Activated T-helper 2 cell treated with anti-CD3 and anti-CD28 coated beads, Interferon-gamma antibody, Interleukin-2, Interleukin-4, amounts not matched to agents 10 μg/mL and 5 μg/mL and 100 μg/mL, durations not matched to agents 14 hours and 24 hours and 36 hours (primary cell): ENCODE results near the gene MS4A15. TPM values are rescaled to one million over a fixed set of nuclear protein-coding genes. Genes with fewer than 3 reads are reported as not detected.
"Not testable (repeated sequence)": the region's sequence is repeated elsewhere in the genome, so short reads cannot be mapped to it uniquely, and the experiment has no call there.

Source experiments
- DNase-seq: peaks from one replicate; pipeline ENCODE4 v3.0.0; 2021; ENCODE audit warnings: low spot score
- H3K27ac Mint-ChIP-seq: one replicate; pipeline ENCODE4 v1.8.0; 2021; ENCODE audit warnings: mixed read lengths
- H3K27me3 Mint-ChIP-seq: one replicate; pipeline ENCODE4 v1.8.0; 2021; ENCODE audit warnings: low read depth, mixed read lengths
- H3K36me3 Mint-ChIP-seq: one replicate; pipeline ENCODE4 v1.8.0; 2021; ENCODE audit warnings: low read depth, mixed read lengths
- H3K4me1 Mint-ChIP-seq: one replicate; pipeline ENCODE4 v1.8.0; 2021; ENCODE audit warnings: low read depth, mixed read lengths
- H3K4me3 Mint-ChIP-seq: one replicate; pipeline ENCODE4 v1.8.0; 2021; ENCODE audit warnings: low read depth, mild to moderate bottlenecking, moderate library complexity, mixed read lengths
- H3K9me3 Mint-ChIP-seq: one replicate; pipeline ENCODE4 v1.8.0; 2021; ENCODE audit warnings: mixed read lengths
- intact Hi-C: fragments of 100-400 bp; cut with micrococcal nuclease; formaldehyde crosslinking; loops from one replicate; pipeline ENCODE4 v1.15.1; 2023
- total RNA-seq: library from RNA; stranded (reverse); gene quantifications from 2 replicates; pipeline ENCODE4 v1.2.3, GENCODE V29; 2022

MS4A15 gene
- total RNA-seq, 1 donor from 2014 or later = not detected

- H3K4me3 Mint-ChIP-seq = no peak overlapping the region
- no peaks in the 10 kb centered on the region for H3K9me3 Mint-ChIP-seq
- intact Hi-C loops = no loop called here
- no peak for DNase-seq
- no peaks in the 10 kb centered on the region for H3K36me3 Mint-ChIP-seq
- peaks cover 2% of the 10 kb centered on the region for H3K4me1 Mint-ChIP-seq
- H3K27ac Mint-ChIP-seq = no peak overlapping the region
- peaks cover 10% of the 10 kb centered on the region for H3K27me3 Mint-ChIP-seq
Measured at GRCh38 chr11:60803273-60803936, 46.7 kb downstream of the MS4A15 start.

GRCh38 chr11:60809249-60809648, 52.6 kb downstream of the MS4A15 start:
- no peak for DNase-seq
- Mint-ChIP-seq H3K4me1 (peaks cover 2% of the 10 kb centered on the region), H3K27me3 (peaks cover 6% of the 10 kb centered on the region), H3K27ac (no peak overlapping the region), H3K36me3 (no peaks in the 10 kb centered on the region), H3K9me3 (no peaks in the 10 kb centered on the region), H3K4me3 (no peak overlapping the region)
- intact Hi-C loops = no loop called here

DNA sequence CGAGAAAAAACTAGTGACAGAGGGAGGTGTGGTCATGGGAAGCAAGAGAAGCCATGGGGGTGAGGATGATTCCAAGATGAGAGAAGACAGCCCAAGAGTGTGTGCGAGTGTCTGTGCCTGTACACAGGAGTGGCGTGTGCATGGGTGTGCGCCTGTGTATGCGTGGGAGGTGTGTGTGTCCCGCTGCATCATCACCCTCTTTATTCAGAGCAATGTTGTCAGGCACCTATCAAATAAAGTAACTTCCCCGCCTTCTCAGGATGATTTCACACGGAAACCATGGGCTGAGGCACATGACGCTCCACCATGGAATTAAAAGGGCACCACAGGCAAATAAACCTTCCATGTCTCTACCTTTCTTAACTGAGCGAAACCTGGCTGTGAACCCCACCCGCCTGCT, 53.0 kb downstream of the MS4A15 start:
- Mint-ChIP-seq H3K27me3 (peaks cover 6% of the 10 kb centered on the region), H3K27ac (no peak overlapping the region), H3K9me3 (no peaks in the 10 kb centered on the region), H3K4me3 (no peak overlapping the region), H3K4me1 (peaks cover 2% of the 10 kb centered on the region), H3K36me3 (no peaks in the 10 kb centered on the region)
- DNase-seq = no peak
- intact Hi-C loops = no loop called here

- Mint-ChIP-seq H3K4me1 (peaks cover 2% of the 10 kb centered on the region), H3K36me3 (no peaks in the 10 kb centered on the region), H3K4me3 (no peak overlapping the region), H3K9me3 (no peaks in the 10 kb centered on the region), H3K27ac (no peak overlapping the region), H3K27me3 (peaks cover 6% of the 10 kb centered on the region)
- intact Hi-C loops = no loop called here
- no peak for DNase-seq
Measured at GRCh38 chr11:60810151-60810550, 53.5 kb downstream of the MS4A15 start.

DNA sequence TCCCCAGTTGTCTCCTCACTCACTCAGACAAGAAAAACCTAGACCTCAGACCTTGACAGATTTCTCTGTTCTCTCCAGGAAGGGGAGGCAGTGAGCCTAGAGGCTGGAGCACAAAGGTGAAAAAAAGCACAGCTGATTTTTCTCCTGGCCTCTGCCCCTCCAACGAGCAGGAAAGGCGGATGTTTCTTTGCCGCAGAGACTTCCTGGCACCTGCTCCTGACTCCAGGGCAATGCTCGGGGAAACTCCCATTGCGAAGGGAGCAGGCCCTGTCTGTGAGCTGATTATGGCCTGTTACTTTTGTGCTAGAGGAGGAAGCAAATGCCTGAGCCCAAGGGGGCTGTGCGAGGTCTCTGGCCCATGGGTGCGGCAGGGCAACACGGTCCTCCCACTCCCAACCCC, 53.9 kb downstream of the MS4A15 start:
- H3K4me3 Mint-ChIP-seq = no peak overlapping the region
- H3K9me3 Mint-ChIP-seq = no peaks in the 10 kb centered on the region
- no peak overlapping the region for H3K27ac Mint-ChIP-seq
- H3K36me3 Mint-ChIP-seq = no peaks in the 10 kb centered on the region
- intact Hi-C loops = no loop called here
- DNase-seq = no peak
- peaks cover 6% of the 10 kb centered on the region for H3K27me3 Mint-ChIP-seq
- peaks cover 2% of the 10 kb centered on the region for H3K4me1 Mint-ChIP-seq

DNA sequence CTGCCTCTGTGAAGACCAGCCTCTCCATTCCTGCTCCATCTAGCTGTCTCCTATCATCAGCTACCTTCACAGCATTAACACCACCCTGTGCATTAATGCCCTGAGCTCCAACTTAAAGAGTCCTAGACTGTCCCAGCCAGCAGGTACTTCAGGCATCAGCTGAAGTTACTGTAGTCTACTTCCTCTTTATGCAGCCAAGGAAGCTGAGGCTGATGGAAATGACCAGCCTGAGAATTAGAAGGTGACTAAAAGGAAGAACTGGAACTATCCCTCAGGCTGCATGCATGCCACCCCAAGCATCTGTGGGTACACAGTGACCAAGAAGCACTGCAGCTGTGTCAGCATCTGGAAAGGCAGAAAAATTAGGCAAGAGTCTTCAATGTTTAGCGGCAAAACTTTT, 56.7 kb downstream of the MS4A15 start:
- DNase-seq = no peak
- peaks cover 14% of the 10 kb centered on the region for H3K9me3 Mint-ChIP-seq
- H3K27ac Mint-ChIP-seq = no peak overlapping the region
- H3K36me3 Mint-ChIP-seq = no peaks in the 10 kb centered on the region
- H3K4me3 Mint-ChIP-seq = no peak overlapping the region
- H3K4me1 Mint-ChIP-seq = no peaks in the 10 kb centered on the region
- peaks cover 6% of the 10 kb centered on the region for H3K27me3 Mint-ChIP-seq
- intact Hi-C loops = no loop called here

DNA sequence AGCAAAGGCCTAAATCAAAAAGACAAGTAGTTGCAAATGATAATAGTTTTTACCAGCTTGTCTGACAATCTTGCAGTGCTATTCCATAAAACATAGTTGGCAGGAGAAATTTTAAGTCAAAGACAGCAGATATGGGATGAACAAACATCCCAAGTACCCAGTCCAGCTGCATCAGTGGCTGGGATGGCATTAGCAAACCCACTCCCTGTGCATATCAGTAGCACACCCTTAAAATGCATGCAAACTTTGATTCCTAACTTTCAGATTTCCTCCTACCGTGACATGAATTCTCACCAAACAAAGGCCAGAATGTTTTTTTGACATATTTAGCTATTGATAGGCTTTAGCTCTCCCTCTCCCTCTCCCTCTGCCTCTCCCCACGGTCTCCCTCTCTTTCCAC, 57.4 kb downstream of the MS4A15 start:
- H3K4me3 Mint-ChIP-seq = no peak overlapping the region
- intact Hi-C loops = no loop called here

GRCh38 chr11:60816590-60817157, 60.0 kb downstream of the MS4A15 start:
- Mint-ChIP-seq H3K9me3 (peaks cover 14% of the 10 kb centered on the region), H3K36me3 (no peaks in the 10 kb centered on the region), H3K4me3 (no peak overlapping the region), H3K27me3 (peaks cover 9% of the 10 kb centered on the region), H3K27ac (no peak overlapping the region), H3K4me1 (no peaks in the 10 kb centered on the region)
- intact Hi-C loops = no loop called here
- no peak for DNase-seq

More for the DNA sequence above, 57.4 kb downstream of the MS4A15 start:
- H3K27me3 Mint-ChIP-seq = peaks cover 8% of the 10 kb centered on the region
- H3K9me3 Mint-ChIP-seq = peaks cover 14% of the 10 kb centered on the region
- no peak overlapping the region for H3K27ac Mint-ChIP-seq
- H3K36me3 Mint-ChIP-seq = no peaks in the 10 kb centered on the region
- DNase-seq = no peak
- H3K4me1 Mint-ChIP-seq = no peaks in the 10 kb centered on the region

DNA sequence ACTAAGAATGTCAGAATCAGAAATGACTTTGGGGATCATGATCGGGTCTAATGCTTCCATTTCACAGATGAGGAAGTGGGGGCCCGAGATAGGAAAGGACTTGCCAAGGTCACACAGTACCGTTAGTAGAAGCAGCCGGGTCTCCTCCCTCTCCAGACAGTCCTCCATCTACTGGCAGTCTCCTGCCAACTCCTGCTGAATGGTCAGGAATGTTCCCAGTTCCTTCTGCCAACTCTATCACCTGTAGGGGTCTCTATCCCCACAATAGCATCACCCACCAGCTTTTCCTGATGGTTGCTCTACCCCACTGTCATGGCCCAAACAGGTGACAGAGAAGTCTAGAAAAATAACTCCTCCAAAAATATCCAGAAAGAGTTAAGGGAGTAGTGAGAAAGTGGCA, 61.4 kb downstream of the MS4A15 start:
- no peak overlapping the region for H3K4me3 Mint-ChIP-seq
- H3K27me3 Mint-ChIP-seq = peaks cover 9% of the 10 kb centered on the region
- DNase-seq = no peak
- no peaks in the 10 kb centered on the region for H3K36me3 Mint-ChIP-seq
- H3K27ac Mint-ChIP-seq = no peak overlapping the region
- peaks cover 14% of the 10 kb centered on the region for H3K9me3 Mint-ChIP-seq
- no peaks in the 10 kb centered on the region for H3K4me1 Mint-ChIP-seq
- intact Hi-C loops = no loop called here

- peaks cover 7% of the 10 kb centered on the region for H3K9me3 Mint-ChIP-seq
- no peak for DNase-seq
- H3K36me3 Mint-ChIP-seq = no peaks in the 10 kb centered on the region
- no peak overlapping the region for H3K27ac Mint-ChIP-seq
- intact Hi-C loops = no loop called here
- H3K4me1 Mint-ChIP-seq = no peaks in the 10 kb centered on the region
- H3K27me3 Mint-ChIP-seq = peaks cover 12% of the 10 kb centered on the region
- no peak overlapping the region for H3K4me3 Mint-ChIP-seq
Measured at GRCh38 chr11:60821827-60822599, 65.3 kb downstream of the MS4A15 start.

DNA sequence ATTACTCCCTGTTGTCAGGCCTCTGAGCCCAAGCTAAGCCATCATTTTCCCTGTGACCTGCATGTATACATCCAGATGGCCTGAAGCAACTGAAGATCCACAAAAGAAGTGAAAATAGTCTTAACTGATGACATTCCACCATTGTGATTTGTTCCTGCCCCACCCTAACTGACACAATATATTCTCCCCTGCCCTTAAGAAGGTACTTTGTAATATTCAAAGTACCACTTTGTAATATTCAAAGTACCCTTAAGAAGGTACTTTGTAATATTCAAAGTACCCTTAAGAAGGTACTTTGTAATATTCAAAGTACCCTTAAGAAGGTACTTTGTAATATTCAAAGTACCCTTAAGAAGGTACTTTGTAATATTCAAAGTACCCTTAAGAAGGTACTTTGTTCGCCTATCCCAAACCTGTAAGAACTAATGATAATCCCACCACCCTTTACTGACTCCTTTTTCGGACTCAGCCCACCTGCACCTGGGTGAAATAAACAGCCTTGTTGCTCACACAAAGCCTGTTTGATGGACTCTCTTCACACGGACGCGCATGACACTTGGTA, 67.2 kb downstream of the MS4A15 start:
- H3K9me3 Mint-ChIP-seq, intact Hi-C loops, H3K27ac Mint-ChIP-seq, DNase-seq, H3K4me1 Mint-ChIP-seq, H3K4me3 Mint-ChIP-seq, H3K36me3 Mint-ChIP-seq: not testable (repeated sequence)
- H3K27me3 Mint-ChIP-seq = peaks cover 18% of the 10 kb centered on the region

GRCh38 chr11:60825118-60825517, 68.5 kb downstream of the MS4A15 start:
- no peak overlapping the region for H3K27ac Mint-ChIP-seq
- H3K4me3 Mint-ChIP-seq = no peak overlapping the region
- intact Hi-C loops = no loop called here
- no peaks in the 10 kb centered on the region for H3K4me1 Mint-ChIP-seq
- DNase-seq = no peak
- H3K9me3 Mint-ChIP-seq = no peaks in the 10 kb centered on the region
- H3K27me3 Mint-ChIP-seq = peaks cover 18% of the 10 kb centered on the region
- H3K36me3 Mint-ChIP-seq = no peaks in the 10 kb centered on the region

- intact Hi-C loops = no loop called here
- no peak for DNase-seq
- Mint-ChIP-seq H3K4me1 (no peaks in the 10 kb centered on the region), H3K27ac (no peak overlapping the region), H3K9me3 (no peaks in the 10 kb centered on the region), H3K36me3 (no peaks in the 10 kb centered on the region), H3K4me3 (no peak overlapping the region), H3K27me3 (peaks cover 18% of the 10 kb centered on the region)
Measured at GRCh38 chr11:60825790-60826189, 69.1 kb downstream of the MS4A15 start.
